Stomach (tissue), 9 donors: ENCODE results near the gene PTPRD. TPM values are rescaled to one million over a fixed set of nuclear protein-coding genes. Genes with fewer than 3 reads are reported as not detected.

Experiments
- DNase-seq, 2 donors: peaks; one replicate each; pipeline versions ENCODE4 v3.0.0 to v3.0.0-alpha.2; 2013 to 2019
- H3K27ac ChIP-seq, 5 donors: fragments of 200-600 bp in 4 of 5; sonication (generic) in 4 of 5; one replicate each; pipeline ENCODE4 v1.5.1; 2013 to 2019; ENCODE audit warnings: mild to moderate bottlenecking in 1 of 5, moderate library complexity in 1 of 5
- H3K27me3 ChIP-seq, 3 donors: fragments of 200-600 bp; sonication (generic); one replicate each; pipeline ENCODE4 v1.5.1; 2017 to 2019; ENCODE audit warnings: mixed run types in 1 of 3
- H3K36me3 ChIP-seq, 4 donors: fragments of 200-600 bp; sonication (generic); 1 replicate in 3 of 4; 2 replicates in 1 of 4; pipeline ENCODE4 v1.5.1; 2016 to 2019
- H3K4me1 ChIP-seq, 4 donors: fragments of 200-600 bp; sonication (generic); one replicate each; pipeline ENCODE4 v1.5.1; 2016 to 2019
- H3K4me3 ChIP-seq, 4 donors: fragments of 200-600 bp; sonication (generic) in 3 of 4; one replicate each; pipeline ENCODE4 v1.5.1; 2016 to 2019; ENCODE audit warnings: mild to moderate bottlenecking in 1 of 4
- H3K9me3 ChIP-seq, 4 donors: fragments of 200-600 bp; sonication (generic); one replicate each; pipeline ENCODE4 v1.5.1; 2016 to 2019
- CTCF ChIP-seq, 7 experiments: fragments of 450-650 bp in 4 of 7; fragments of 200-600 bp in 3 of 7; sonication (generic) in 3 of 7; IDR thresholded peaks; one replicate each; pipeline ENCODE4 v1.5.1; 2016 to 2019; ENCODE audit warnings: antibody characterized with exemption in 7 of 7, control low read depth in 2 of 7, mild to moderate bottlenecking in 1 of 7
- EP300 ChIP-seq: sonication (generic); formaldehyde crosslinking; IDR thresholded peaks from one replicate; pipeline ENCODE4 v1.6.1; 2017; ENCODE audit warnings: antibody characterized with exemption
- POLR2A ChIP-seq, 4 donors: fragments of 450-650 bp; IDR thresholded peaks; one replicate each; pipeline ENCODE4 v1.6.1; 2016; ENCODE audit warnings: antibody characterized with exemption in 4 of 4, control low read depth in 2 of 4, mild to moderate bottlenecking in 1 of 4, moderate library complexity in 1 of 4
- POLR2AphosphoS5 ChIP-seq, 3 donors: sonication (generic); formaldehyde crosslinking; IDR thresholded peaks; one replicate each; pipeline ENCODE4 v1.6.1; 2016; ENCODE audit warnings: antibody characterized with exemption in 3 of 3
- WGBS, 5 donors: extraction: QIAGEN DNeasy Blood & Tissue Kit in 3 of 5; methylation state at CpG; one replicate each; pipeline versions ENCODE4 v1.1.5 to v1.1.7; 2013 to 2018; 5-methylcytosine and 5-hydroxymethylcytosine counted together
- intact Hi-C: fragments of 100-400 bp; cut with DNase I; formaldehyde crosslinking; loops from one replicate; pipeline ENCODE4 v1.15.1; 2023; ENCODE audit warnings: low total_unique reads
- polyA plus RNA-seq, 3 donors: library from polyadenylated mRNA; stranded (reverse); fragments of 200-250 nt; gene quantifications; one replicate each; pipeline ENCODE4 v1.2.3, GENCODE V29; 2013
- total RNA-seq, 5 donors: library from RNA; depleted of rRNA; stranded (reverse); fragments of >200 nt; gene quantifications; one replicate each; pipeline versions ENCODE4 v1.1.0 to v1.2.3, GENCODE V29; 2014 to 2016
- donor health status: healthy with polysubstance abuse.
- donor health status: Bipolar disorder and iron deficiency.
- donor health status: healthy.

PTPRD gene
- total and polyA plus RNA-seq, 8 donors: 0.12 to 53.1 (median 1.2) TPM

DNA sequence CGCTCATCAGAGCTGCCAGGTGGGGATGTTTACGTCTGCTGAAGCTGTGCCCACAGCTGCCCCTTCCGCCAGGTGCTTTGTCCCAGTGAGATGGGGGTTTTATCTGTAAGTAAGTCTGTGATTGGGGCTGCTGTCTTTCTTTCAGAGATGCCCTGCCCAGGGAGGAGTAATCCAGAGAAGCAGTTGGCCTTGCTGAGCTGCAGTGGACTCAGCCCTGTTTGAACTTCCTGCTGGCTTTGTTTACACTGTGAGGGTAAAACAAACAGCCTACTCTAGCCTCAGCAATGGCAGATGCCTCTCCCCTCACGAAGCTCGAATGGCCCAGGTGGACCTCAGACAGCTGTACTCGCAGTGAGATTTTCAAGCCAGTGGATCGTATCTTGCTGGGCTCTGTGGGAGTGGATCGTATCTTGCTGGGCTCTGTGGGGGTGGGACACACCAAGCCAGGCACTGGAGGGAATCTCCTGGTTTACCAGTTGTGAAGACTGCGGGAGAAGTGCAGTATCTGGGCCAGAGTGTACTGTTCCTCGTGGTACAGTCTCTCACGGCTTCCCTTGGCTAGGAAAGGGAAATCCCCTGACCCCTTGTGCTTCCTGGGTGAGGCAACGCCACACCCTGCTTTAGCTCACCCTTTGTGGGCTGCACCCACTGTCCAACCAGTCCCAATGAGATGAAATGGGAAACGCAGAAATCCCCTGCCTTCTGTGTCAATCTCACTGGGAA, 2283.1 kb downstream of the PTPRD start:
- TF ChIP-seq CTCF (IDR thresholded peaks at IDR 0.05) (no peak), EP300 (no peak), POLR2AphosphoS5 (IDR thresholded peaks at IDR 0.05) (no peak), POLR2A (IDR thresholded peaks at IDR 0.05) (no peak)

DNA sequence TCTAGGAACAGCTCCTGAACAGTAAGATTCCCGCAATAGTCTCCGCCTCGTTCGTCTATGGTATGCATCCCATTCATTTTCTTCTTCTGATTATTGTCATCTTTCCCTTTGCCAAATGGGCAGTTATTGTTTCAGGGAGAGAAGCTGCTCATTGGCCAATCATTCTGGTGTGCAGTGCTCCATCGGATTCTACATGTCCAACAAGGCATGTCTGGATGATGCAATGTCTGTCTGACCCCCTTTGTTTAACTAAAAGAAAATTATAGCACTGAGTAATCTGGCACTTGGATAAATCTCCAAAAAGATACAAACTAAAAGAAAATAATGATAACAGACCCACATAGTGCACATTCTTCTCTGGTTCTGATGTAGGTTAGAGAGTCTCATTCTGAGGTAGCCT, 2297.6 kb downstream of the PTPRD start:
- no peak for DNase-seq
- no peak overlapping the region for H3K27ac ChIP-seq
- no peak overlapping the region for H3K4me3 ChIP-seq
- peaks cover 0 to under 1% (median 0%) of the 10 kb centered on the region in 4 donors for H3K9me3 ChIP-seq
- 80 to 93% (median 89%) methylated on average over 5 of the region's 5 CpGs for WGBS, 5 donors
- H3K27me3 ChIP-seq: no peaks in the 10 kb centered on the region
- H3K4me1 ChIP-seq: no peaks in the 10 kb centered on the region
- H3K36me3 ChIP-seq: no peaks in the 10 kb centered on the region
- intact Hi-C loops: no loop called here
- no peak for TF ChIP-seq POLR2A (IDR thresholded peaks at IDR 0.05)

More for the DNA sequence above, 2283.1 kb downstream of the PTPRD start:
- peak; percentile 20 to 28 for DNase-seq
- Histone ChIP-seq H3K27ac (peak overlapping the region in 1 of 5 donors; percentile 38), H3K36me3 (no peaks in the 10 kb centered on the region), H3K4me3 (no peak overlapping the region), H3K27me3 (no peaks in the 10 kb centered on the region), H3K9me3 (no peaks in the 10 kb centered on the region), H3K4me1 (peaks cover 0 to 9% (median 4%) of the 10 kb centered on the region in 4 donors)
- intact Hi-C loops: no loop called here
- WGBS, 5 donors: 47 to 69% (median 63%) methylated on average over 9 to 13 of the region's 13 CpGs

DNA sequence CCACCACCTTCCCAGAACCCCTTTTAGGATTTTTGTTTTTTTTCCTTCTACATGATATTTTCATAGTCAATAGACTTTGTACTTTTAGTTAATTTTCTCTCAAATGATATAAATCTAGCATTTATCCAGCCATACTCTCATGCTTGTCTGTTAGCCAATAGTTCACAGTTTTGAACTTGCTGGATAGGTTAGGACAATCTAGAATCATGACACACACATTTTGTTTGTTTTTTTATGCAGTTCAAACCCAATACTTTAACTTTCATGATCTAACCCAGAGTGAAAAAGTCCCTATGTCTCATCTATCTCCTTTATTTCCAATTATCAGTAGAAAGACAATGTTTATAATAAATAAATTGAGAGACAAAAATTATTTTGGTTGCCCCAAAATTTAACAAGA, 2303.5 kb downstream of the PTPRD start:
- no peak for TF ChIP-seq POLR2AphosphoS5 (IDR thresholded peaks at IDR 0.05)
- no peak for TF ChIP-seq EP300
- no peak for TF ChIP-seq CTCF (IDR thresholded peaks at IDR 0.05)
- TF ChIP-seq POLR2A (IDR thresholded peaks at IDR 0.05): no peak
- DNase-seq: no peak
- no peak overlapping the region for H3K27ac ChIP-seq
- no peaks in the 10 kb centered on the region for H3K27me3 ChIP-seq
- H3K4me3 ChIP-seq: no peak overlapping the region
- intact Hi-C loops: no loop called here
- no peaks in the 10 kb centered on the region for H3K4me1 ChIP-seq
- peaks cover 0 to 5% (median 3%) of the 10 kb centered on the region in 4 donors for H3K9me3 ChIP-seq
- no peaks in the 10 kb centered on the region for H3K36me3 ChIP-seq

GRCh38 chr9:8304720-8305119, 2308.1 kb downstream of the PTPRD start:
- H3K36me3 ChIP-seq: no peaks in the 10 kb centered on the region
- H3K4me1 ChIP-seq: no peaks in the 10 kb centered on the region
- intact Hi-C loops: no loop called here
- H3K27ac ChIP-seq: no peak overlapping the region
- peaks cover 0 to 5% (median 2%) of the 10 kb centered on the region in 4 donors for H3K9me3 ChIP-seq
- no peak for TF ChIP-seq POLR2A (IDR thresholded peaks at IDR 0.05)
- no peak for TF ChIP-seq EP300
- TF ChIP-seq CTCF (IDR thresholded peaks at IDR 0.05): no peak
- TF ChIP-seq POLR2AphosphoS5 (IDR thresholded peaks at IDR 0.05): no peak
- no peak for DNase-seq
- H3K27me3 ChIP-seq: no peaks in the 10 kb centered on the region
- no peak overlapping the region for H3K4me3 ChIP-seq
- 21 to 68% (median 40%) methylated on average over 2 of the region's 2 CpGs for whole genome bisulfite sequencing, 5 donors

DNA sequence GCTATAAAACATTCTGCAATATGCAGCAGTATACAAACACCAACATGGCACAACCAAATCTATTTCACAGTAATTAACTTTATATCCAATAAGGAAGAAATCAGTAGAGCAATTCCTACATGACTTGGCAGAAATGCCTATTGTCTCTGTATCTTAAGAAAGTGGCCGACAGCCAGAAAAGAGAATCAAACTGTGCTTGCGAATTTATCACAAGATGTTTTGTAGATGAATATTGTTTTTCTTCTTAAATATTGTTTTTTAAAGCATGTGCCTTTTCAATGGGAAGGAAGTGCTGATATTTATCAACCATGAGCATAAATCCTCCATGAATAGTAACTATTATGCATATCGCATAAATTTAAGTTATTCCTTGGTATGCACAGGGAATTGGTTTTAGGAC, 2311.5 kb downstream of the PTPRD start:
- no peaks in the 10 kb centered on the region for H3K4me1 ChIP-seq
- TF ChIP-seq CTCF (IDR thresholded peaks at IDR 0.05) (no peak), POLR2A (IDR thresholded peaks at IDR 0.05) (no peak), POLR2AphosphoS5 (IDR thresholded peaks at IDR 0.05) (no peak), EP300 (no peak)
- 54 to 70% (median 66%) methylated on average over 3 of the region's 3 CpGs for WGBS, 5 donors
- H3K9me3 ChIP-seq: peaks cover 0 to 5% (median 0%) of the 10 kb centered on the region in 4 donors
- no peaks in the 10 kb centered on the region for H3K36me3 ChIP-seq
- no peak overlapping the region for H3K4me3 ChIP-seq
- no peaks in the 10 kb centered on the region for H3K27me3 ChIP-seq
- DNase-seq: no peak
- no peak overlapping the region for H3K27ac ChIP-seq
- intact Hi-C loops: no loop called here
